ENCODE measurements around the gene CDK5R2.

The CDK5R2 gene

DNA sequence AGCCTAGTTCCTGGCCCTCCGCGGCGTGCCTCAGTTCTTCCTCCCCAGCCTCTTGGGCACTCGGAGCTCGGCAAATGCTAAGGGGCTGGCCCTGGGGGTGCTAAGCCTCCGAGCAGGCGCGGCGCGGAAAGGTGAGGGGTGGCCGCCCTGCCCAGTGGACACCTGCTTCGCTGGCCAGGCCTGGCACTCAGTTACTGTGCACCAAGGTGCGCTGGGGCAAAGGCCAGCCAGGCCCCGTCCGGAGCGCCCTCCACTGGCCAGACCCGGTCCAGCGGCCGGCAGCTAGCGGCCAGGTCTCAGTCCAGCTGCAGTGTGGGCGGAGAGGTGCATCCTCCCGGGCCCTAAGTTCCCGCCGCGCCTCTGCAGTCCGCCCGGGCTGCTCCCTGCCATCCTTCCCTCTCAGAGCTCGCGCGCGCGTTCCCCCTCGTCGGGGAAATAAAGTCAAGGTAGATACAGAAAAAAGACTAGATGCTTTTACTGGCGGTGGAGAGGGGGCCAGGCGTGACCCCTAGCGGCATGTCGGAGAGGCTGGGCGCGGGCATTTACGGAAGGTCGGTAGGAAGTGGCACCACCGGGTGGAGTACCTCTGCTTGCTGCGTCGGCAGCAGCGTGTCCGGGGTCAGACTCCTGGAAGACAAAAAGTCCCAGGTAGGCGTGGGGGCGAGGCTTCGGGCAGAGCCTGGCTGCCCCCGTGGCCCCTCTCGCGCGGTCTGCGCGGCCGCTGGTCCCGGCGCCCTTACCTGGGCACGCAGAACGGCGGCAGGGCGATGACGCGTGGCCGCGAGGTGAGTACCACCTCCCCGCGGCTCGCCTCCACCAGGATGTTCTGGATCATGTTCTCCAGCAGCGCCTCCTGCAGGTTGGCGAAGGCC, 43.2 kb downstream of the CDK5R2 start:
- DNase-seq (ENCODE audit: low read depth in 2 of 2), result no peak

DNA sequence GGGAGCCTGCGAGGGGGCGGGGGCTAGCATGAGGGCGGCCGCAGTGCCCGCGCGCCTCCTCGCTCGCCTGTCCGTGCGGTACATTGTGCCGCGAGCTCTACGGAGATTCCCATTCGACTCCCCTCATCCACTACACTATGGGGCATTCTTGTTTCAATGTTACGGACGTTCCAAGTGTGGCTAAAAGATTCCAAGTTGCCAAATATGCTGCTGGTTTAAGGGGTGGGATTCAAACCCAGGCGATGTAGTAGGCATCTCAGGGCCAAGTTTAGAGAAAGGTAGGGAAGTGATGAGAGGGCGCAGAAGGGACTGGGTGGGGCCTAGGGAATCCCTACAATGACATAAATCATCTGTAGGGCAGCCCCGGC, 43.8 kb downstream of the CDK5R2 start:
- no peak for DNase-seq (ENCODE audit: low read depth in 2 of 2)

DNA sequence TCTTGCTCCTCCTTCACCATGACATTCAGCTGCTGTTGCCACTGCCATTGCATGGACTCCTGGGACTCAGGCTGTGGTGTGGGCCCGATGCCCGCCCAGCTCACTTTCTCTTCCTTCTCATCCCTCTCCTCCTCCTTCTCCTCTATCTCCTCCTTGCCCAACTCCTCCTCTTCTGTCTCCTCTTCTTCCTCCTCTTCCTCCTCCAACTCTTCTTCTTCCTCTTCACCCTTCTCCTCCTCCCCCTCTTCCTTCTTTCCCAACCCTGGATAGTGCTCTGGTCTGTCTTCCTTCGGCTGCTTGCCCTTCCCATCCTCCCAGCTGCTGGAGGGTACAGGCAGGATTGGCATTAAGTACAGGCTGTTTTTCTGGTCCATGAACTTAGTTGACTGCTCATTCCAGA, 44.5 kb downstream of the CDK5R2 start:
- DNase-seq (ENCODE audit: low read depth in 2 of 2), result no peak

DNA sequence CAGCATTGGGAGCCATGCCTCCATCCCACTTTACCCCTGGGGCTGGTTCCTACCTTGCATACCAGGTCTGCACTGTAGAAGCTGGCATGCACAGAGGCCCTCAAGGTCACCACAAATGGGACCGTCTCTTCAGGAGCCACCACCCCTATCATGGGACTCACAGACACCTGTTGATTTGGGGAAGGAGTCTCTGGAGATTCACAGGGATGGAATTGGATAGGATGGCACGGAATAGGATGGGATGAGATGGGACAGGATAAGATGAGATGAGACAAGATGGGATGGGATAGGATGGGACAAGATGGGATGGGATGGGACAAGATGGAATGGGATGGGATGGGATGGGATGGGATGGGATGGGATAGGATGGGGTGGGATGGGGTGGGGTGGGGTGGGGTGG, 49.8 kb downstream of the CDK5R2 start:
- no peak for DNase-seq (ENCODE audit: low read depth in 2 of 2)

DNA sequence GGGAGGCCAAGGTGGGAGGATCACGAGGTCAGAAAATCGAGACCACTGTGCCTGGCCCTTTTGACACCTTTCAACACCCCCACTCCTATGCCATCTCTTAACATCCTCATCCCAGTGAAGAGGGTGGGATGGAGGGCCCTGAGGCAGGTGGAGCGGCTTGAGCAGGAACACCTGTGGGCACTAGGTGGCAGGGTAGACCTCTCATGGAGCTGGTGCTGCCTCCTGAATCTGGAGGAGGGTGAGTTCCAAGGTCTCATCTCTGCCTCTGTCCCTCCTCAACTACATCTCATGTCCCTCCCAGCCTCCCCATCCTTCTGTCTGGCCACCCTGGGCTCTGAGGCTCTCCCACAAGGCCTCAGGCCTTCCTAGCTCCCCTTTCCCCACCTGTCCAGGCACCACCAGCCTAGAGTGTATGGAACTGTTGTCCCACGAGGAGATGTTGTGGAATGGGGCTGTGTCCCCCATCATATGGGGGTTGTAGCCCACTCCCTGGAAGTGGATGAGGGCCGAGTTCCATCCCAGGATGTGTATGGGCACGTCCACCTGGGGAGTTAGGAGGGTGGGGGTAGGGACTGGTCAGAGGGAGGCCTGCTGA, 50.8 kb downstream of the CDK5R2 start:
- no peak for DNase-seq (ENCODE audit: low read depth in 2 of 2)

DNA sequence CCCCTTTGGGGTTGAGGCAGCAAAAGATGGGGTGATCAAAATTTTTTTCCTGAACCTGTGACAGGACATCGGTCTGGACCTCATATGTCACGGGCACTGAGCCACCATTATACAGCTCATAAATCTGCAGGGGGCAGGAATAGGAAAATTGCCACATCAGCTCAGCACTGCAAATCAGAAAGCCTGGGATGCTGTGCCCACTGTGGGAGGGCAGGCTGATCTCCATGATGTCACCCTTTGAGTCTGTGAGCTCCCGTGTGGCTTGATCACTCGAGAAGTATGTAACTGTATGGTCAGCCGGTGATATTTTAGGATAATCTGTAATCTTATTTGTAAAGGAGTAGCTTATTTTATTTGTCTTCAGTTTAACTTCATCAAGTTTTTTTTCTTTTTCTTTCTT, 51.4 kb downstream of the CDK5R2 start:
- no peak for DNase-seq (ENCODE audit: low read depth in 2 of 2)

Data from fibroblast of skin of left quadriceps (primary cell).